A549 (cell line): ENCODE measurements around the gene MAP3K2. TPM values are rescaled to one million over a fixed set of nuclear protein-coding genes. Genes with fewer than 3 reads are reported as not detected.

ENCODE experiments used
- ATAC-seq, 2 experiments: fragments of 200-7000 bp in 1 of 2; fragments of >200 bp in 1 of 2; cut with Nextera tagmentation in 1 of 2; cut with Tn5 transposase in 1 of 2; 3 replicates each; pipeline versions ENCODE4 v1.8.0 to v1.9.1; 2018 to 2020; ENCODE audit warnings: mild to moderate bottlenecking in 1 of 2, moderate library complexity in 1 of 2
- CTCF ChIA-PET: fragments of 300-600 bp; sonication (Branson Sonifier 250); formaldehyde crosslinking; extraction: SDS; loops from one replicate; lab custom pipeline; 2021; ENCODE audit warnings: antibody characterized with exemption, inconsistent platforms; lab: Yijun Ruan, JAX
- POLR2A ChIA-PET: fragments of 350-600 bp; formaldehyde crosslinking; extraction: SDS; loops from one replicate; lab custom pipeline; 2021; ENCODE audit warnings: antibody characterized with exemption, inconsistent platforms; lab: Yijun Ruan, JAX
- DNase-seq, 2 experiments: peaks; one replicate each; pipeline versions ENCODE4 v3.0.0 to v3.0.0-alpha.2; 2011 to 2016; ENCODE audit warnings: low read depth in 1 of 2, low spot score in 1 of 2
- FAIRE-seq: peaks from 2 replicates; lab custom pipeline; 2011; peaks lifted over from hg19 to GRCh38; lab: Jason Lieb, UNC
- H3K27ac ChIP-seq, 2 experiments: fragments of >200 bp; sonication (Bioruptor Twin); formaldehyde crosslinking; 3 replicates each; pipeline ENCODE4 v1.5.1; 2016 to 2017
- H3K4me1 ChIP-seq: fragments of >200 bp; sonication (Bioruptor Twin); formaldehyde crosslinking; 3 replicates; pipeline ENCODE4 v1.6.1; 2016
- H3K4me2 ChIP-seq: fragments of >200 bp; sonication (Bioruptor Twin); formaldehyde crosslinking; 3 replicates; pipeline ENCODE4 v1.6.1; 2016
- H3K4me3 ChIP-seq: fragments of >200 bp; sonication (Bioruptor Twin); formaldehyde crosslinking; 3 replicates; pipeline ENCODE4 v1.5.1; 2016
- H3K9me3 ChIP-seq: fragments of >200 bp; sonication (Bioruptor Twin); formaldehyde crosslinking; 3 replicates; pipeline ENCODE4 v1.6.1; 2016
- CEBPB ChIP-seq, 2 experiments: fragments of >200 bp in 1 of 2; sonication (Bioruptor Twin) in 1 of 2; formaldehyde crosslinking in 1 of 2; IDR thresholded peaks; 2 replicates each; pipeline ENCODE4 v1.6.1; 2012 to 2016
- CHD4 ChIP-seq: fragments of 200-600 bp; sonication (generic); IDR thresholded peaks from 2 replicates; pipeline ENCODE4 v1.6.1; 2016; ENCODE audit warnings: antibody characterized with exemption, mild to moderate bottlenecking, borderline replicate concordance
- EHF ChIP-seq: fragments of 250-450 bp; sonication (Bioruptor Pico); IDR thresholded peaks from 2 replicates; pipeline ENCODE4 v1.5.0; 2020; ENCODE audit warnings: mild to moderate bottlenecking
- EHMT2 ChIP-seq: fragments of 200-600 bp; sonication (generic); IDR thresholded peaks from 2 replicates; pipeline ENCODE4 v1.6.1; 2016; ENCODE audit warnings: antibody characterized with exemption, low read depth, mild to moderate bottlenecking, moderate library complexity
- ESRRA ChIP-seq: fragments of 150-350 bp; IDR thresholded peaks from 2 replicates; pipeline ENCODE4 v1.6.1; 2014; ENCODE audit warnings: mild to moderate bottlenecking, low read length, borderline replicate concordance
- FOSB ChIP-seq: fragments of 250-450 bp; sonication (Bioruptor Pico); IDR thresholded peaks from 2 replicates; pipeline ENCODE4 v1.5.0; 2020; ENCODE audit warnings: mild to moderate bottlenecking, moderate library complexity
- FOXS1 ChIP-seq: fragments of 250-450 bp; sonication (Bioruptor Pico); IDR thresholded peaks from 2 replicates; pipeline ENCODE4 v1.5.0; 2020; ENCODE audit warnings: mild to moderate bottlenecking, moderate library complexity
- HDAC2 ChIP-seq: fragments of 200-600 bp; sonication (generic); IDR thresholded peaks from 2 replicates; pipeline ENCODE4 v1.6.1; 2016
- JUNB ChIP-seq: fragments of >200 bp; sonication (Bioruptor Twin); formaldehyde crosslinking; IDR thresholded peaks from 2 replicates; pipeline ENCODE4 v1.6.1; 2016
- KDM1A ChIP-seq: fragments of 200-600 bp; sonication (generic); IDR thresholded peaks from 2 replicates; pipeline ENCODE4 v1.6.1; 2016; ENCODE audit warnings: low read depth, mild to moderate bottlenecking
- RAD21 ChIP-seq, 2 experiments: fragments of >200 bp in 1 of 2; sonication (Bioruptor Twin) in 1 of 2; formaldehyde crosslinking in 1 of 2; IDR thresholded peaks in 1 of 2; conservative IDR thresholded peaks in 1 of 2; 2 replicates in 1 of 2; 3 replicates in 1 of 2; pipeline ENCODE4 v1.6.1; 2012 to 2018; ENCODE audit warnings: inconsistent platforms in 1 of 2
- SMC3 ChIP-seq: fragments of >200 bp; sonication (Bioruptor Twin); formaldehyde crosslinking; IDR thresholded peaks from 3 replicates; pipeline ENCODE4 v1.6.1; 2018; ENCODE audit warnings: inconsistent platforms
- ZC3H11A ChIP-seq: fragments of 450-650 bp; IDR thresholded peaks from 2 replicates; pipeline ENCODE4 v1.6.1; 2014; ENCODE audit warnings: antibody characterized with exemption, mild to moderate bottlenecking
- ZNF302 ChIP-seq: fragments of 250-450 bp; sonication (Bioruptor Pico); IDR thresholded peaks from 2 replicates; pipeline ENCODE4 v1.9.0; 2021; ENCODE audit warnings: inconsistent platforms, mild to moderate bottlenecking, moderate library complexity
- WGBS: methylation state at CpG from one replicate; pipeline ENCODE4 v1.1.6; 2017; ENCODE audit errors: missing lambda C conversion rate; 5-methylcytosine and 5-hydroxymethylcytosine counted together
- polyA plus RNA-seq, 4 experiments: library from polyadenylated mRNA; depleted of rRNA in 3 of 4; stranded (reverse); fragments of >200 nt; fragmentation: RNase III in 1 of 4; extraction: RNeasy Plus Mini Kit Qiagen cat#74134 plus additional on column Dnase treatment in 1 of 4; gene quantifications; 2 replicates in 3 of 4; 3 replicates in 1 of 4; pipeline ENCODE4 v1.2.3, GENCODE V29; 2011 to 2017
- TF ChIP-seq, protein P1 (sequence below): fragments of 250-450 bp; sonication (Bioruptor Pico); IDR thresholded peaks from 2 replicates; pipeline ENCODE4 v1.5.0; 2020; ENCODE audit warnings: low read depth, mild to moderate bottlenecking, moderate library complexity
- TF ChIP-seq, protein P2 (sequence below): IDR thresholded peaks from 2 replicates; pipeline ENCODE4 v1.6.1; 2012
- TF ChIP-seq, protein P3 (sequence below): fragments of 150-350 bp; IDR thresholded peaks from 2 replicates; pipeline ENCODE4 v1.6.1; 2014; ENCODE audit warnings: low read depth, mild to moderate bottlenecking, low read length
- TF ChIP-seq, protein P4 (sequence below): IDR thresholded peaks from 2 replicates; pipeline ENCODE4 v1.6.1; 2012; ENCODE audit warnings: low read depth, borderline replicate concordance

The MAP3K2 gene
- polyA plus RNA-seq, 2 of the 4 experiments (the other 2 are of a cell fraction) = 12.3 to 29.7 TPM

DNA sequence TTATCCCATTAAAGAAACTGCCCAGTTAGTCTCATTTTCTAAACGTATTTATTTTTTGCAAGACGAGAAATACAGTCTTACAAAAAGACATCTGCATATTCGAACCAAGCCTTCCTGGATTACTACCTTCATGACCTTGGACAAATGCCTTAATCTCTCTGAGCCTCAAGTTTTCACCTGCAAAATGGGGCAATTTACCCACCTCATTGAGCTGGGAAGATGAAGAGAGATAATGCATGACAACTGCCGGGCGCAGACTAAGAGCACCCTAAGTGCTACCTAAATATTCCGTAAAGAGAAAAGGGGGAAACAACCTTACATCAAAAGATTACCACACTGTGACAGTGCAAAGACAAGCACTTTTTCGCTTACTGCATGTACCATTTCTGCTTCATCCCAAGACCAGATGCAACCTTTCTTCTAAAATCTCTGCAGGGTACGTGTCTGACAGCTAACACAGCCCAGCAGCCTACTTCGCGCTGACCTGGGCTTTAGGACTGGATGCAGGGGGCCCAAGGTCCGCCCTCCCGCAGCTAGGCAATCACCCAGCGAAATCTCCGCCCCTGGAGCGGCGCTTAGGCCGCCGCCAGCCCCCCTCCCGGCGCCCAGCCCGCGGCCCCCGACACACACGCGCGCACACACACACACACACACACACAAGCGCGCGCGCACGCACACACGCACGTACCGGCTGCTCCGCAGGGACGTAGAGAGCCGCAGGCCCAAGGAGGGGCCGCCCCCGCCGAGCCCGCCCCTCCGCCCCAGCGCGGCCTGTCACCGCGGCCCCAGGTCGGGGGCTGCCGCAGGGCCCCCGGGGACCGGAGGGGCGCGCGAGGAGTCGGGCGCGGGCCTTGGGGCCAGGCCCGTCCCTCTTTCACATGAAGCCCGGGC lies 766 bp downstream of the MAP3K2 start (continued):
- TF ChIP-seq, protein P1, sequence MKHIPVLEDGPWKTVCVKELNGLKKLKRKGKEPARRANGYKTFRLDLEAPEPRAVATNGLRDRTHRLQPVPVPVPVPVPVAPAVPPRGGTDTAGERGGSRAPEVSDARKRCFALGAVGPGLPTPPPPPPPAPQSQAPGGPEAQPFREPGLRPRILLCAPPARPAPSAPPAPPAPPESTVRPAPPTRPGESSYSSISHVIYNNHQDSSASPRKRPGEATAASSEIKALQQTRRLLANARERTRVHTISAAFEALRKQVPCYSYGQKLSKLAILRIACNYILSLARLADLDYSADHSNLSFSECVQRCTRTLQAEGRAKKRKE = no peak
- TF ChIP-seq JUNB (no peak), ZC3H11A (no peak), ZNF302 (CRISPR knock-in tag) (no peak), ESRRA (no peak), HDAC2 (no peak), EHF (CRISPR knock-in tag) (no peak), KDM1A (no peak)
- TF ChIP-seq, protein P2, sequence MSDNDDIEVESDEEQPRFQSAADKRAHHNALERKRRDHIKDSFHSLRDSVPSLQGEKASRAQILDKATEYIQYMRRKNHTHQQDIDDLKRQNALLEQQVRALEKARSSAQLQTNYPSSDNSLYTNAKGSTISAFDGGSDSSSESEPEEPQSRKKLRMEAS = peak; percentile 14
- TF ChIP-seq, all 56 proteins: peak for 5

DNA sequence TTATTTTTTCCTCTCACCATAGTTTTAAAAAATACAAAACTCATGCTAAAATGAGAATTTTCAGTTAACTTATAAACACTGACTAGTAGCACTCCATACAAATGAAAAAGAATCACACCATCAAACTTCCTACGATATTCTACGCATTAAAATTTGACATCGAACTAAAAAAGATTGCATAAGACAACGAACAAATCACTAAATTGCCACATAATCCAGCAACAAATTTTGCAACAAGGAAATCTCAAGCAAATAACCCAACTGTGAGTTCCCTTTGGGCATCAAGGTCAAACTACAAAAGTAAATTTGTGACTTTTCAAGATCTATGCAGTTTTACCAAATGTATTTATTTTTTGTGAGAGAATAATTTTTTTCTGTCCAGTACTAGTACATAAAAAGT lies 1.5 kb downstream of the MAP3K2 start:
- Histone ChIP-seq H3K27ac (peak overlapping the region in 1 of 2 experiments; percentile 93; a peak in 2 of 6 replicates), H3K9me3 (no peaks in the 10 kb centered on the region), H3K4me2 (peak overlapping the region; percentile 86), H3K4me1 (peaks cover 53% of the 10 kb centered on the region), H3K4me3 (peak overlapping the region; percentile 78)
- POLR2A ChIA-PET = no interaction called here
- 22% methylated on average over 4 of the region's 4 CpGs for WGBS
- peak; percentile 67 to 82 for TF ChIP-seq CEBPB (IDR thresholded peaks at IDR 0.05)
- TF ChIP-seq FOXS1 (CRISPR knock-in tag) = no peak
- DNase-seq = no peak
- CTCF ChIA-PET = interaction anchor here (1.2 to 2.0 kb wide), 3 partner anchors 18 to 93 kb away, joined by 4 to 5 read pairs (median 4); no protein-coding TSS in a partner anchor
- FAIRE-seq = no peak
- no peak for ATAC-seq

DNA sequence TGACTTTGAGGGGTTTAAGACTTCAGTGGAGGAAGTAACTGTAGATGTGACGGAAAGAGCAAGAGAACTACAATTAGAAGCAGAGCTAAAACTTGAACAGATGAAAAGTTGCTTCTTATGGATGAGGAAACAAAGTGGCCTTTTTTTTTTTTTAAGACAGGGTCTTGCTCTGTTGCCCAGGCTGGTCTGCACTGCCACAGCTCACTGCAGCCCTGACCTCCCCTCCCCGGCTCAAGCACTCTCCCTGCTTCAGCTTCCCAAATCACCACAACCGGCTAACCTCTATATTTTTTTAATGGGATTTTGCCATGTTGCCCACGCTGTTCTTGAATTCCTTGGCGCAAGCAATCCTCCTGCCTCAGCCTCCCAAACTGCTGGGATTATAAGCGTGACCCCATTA lies 3.2 kb downstream of the MAP3K2 start:
- ChIA-PET CTCF (interaction anchor here (0.6 to 0.7 kb wide), 2 partner anchors 31 to 187 kb away, joined by 3 read pairs; no protein-coding TSS in a partner anchor), POLR2A (interaction anchor here (0.6 kb wide), 1 partner anchor 50 kb away, joined by 4 read pairs; no protein-coding TSS in a partner anchor)
- Histone ChIP-seq H3K4me3 (no peak overlapping the region), H3K27ac (no peak overlapping the region), H3K4me2 (peak overlapping the region; percentile 11; the same call in 1 of the 3 replicates), H3K9me3 (no peaks in the 10 kb centered on the region), H3K4me1 (peaks cover 54% of the 10 kb centered on the region)
- 95% methylated on average over 6 of the region's 6 CpGs for WGBS
- ATAC-seq (no peak), DNase-seq (no peak), FAIRE-seq (no peak)
- TF ChIP-seq CEBPB (IDR thresholded peaks at IDR 0.05) (no peak), CHD4 (no peak), FOSB (CRISPR knock-in tag) (no peak), FOXS1 (CRISPR knock-in tag) (no peak), RAD21 (conservative IDR thresholded peaks at IDR 0.05 in 1 of 2, IDR thresholded peaks at IDR 0.05 in 1 of 2) (no peak), SMC3 (no peak), EHMT2 (no peak)
- TF ChIP-seq, protein P3, sequence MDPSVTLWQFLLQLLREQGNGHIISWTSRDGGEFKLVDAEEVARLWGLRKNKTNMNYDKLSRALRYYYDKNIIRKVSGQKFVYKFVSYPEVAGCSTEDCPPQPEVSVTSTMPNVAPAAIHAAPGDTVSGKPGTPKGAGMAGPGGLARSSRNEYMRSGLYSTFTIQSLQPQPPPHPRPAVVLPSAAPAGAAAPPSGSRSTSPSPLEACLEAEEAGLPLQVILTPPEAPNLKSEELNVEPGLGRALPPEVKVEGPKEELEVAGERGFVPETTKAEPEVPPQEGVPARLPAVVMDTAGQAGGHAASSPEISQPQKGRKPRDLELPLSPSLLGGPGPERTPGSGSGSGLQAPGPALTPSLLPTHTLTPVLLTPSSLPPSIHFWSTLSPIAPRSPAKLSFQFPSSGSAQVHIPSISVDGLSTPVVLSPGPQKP = no peak
- TF ChIP-seq, protein P2 = no peak
- TF ChIP-seq, protein P4, sequence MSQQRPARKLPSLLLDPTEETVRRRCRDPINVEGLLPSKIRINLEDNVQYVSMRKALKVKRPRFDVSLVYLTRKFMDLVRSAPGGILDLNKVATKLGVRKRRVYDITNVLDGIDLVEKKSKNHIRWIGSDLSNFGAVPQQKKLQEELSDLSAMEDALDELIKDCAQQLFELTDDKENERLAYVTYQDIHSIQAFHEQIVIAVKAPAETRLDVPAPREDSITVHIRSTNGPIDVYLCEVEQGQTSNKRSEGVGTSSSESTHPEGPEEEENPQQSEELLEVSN = no peak
- TF ChIP-seq, all 56 proteins: peak for 0
